EH (cell line): Measurements from ENCODE around the gene CTTN.
"Not testable (repeated sequence)": the region's sequence is repeated elsewhere in the genome, so short reads cannot be mapped to it uniquely, and the experiment has no call there.

Experiments used
- DNase-seq: peaks from one replicate; pipeline ENCODE4 v3.0.0-alpha.2; 2015; ENCODE audit warnings: low read depth

CTTN gene

GRCh38 chr11:70381872-70382861 lies 16.2 kb upstream of the CTTN start:
- DNase-seq = peak; percentile 94

- no peak for DNase-seq
These were observed 14.4 kb upstream of the CTTN start for GRCh38 chr11:70383664-70384565.

GRCh38 chr11:70384566-70385152 lies 13.7 kb upstream of the CTTN start:
- no peak for DNase-seq

GRCh38 chr11:70387564-70387963 lies 10.8 kb upstream of the CTTN start:
- no peak for DNase-seq

- no peak for DNase-seq
These were observed 9.1 kb upstream of the CTTN start for GRCh38 chr11:70389201-70389600.

GRCh38 chr11:70390882-70391281 lies 7.4 kb upstream of the CTTN start:
- DNase-seq = not testable (repeated sequence)

GRCh38 chr11:70394211-70394950 lies 3.9 kb upstream of the CTTN start:
- DNase-seq = no peak

GRCh38 chr11:70397336-70397982 lies 870 bp upstream of the CTTN start:
- DNase-seq = peak; percentile 41

GRCh38 chr11:70398834-70399680 lies 728 bp downstream of the CTTN start:
- no peak for DNase-seq

GRCh38 chr11:70399681-70400112 lies 1.4 kb downstream of the CTTN start:
- peak; percentile 98 for DNase-seq

- no peak for DNase-seq
These were observed 2.3 kb downstream of the CTTN start for GRCh38 chr11:70400643-70401042.

GRCh38 chr11:70402016-70402415 lies 3.7 kb downstream of the CTTN start:
- no peak for DNase-seq

- no peak for DNase-seq
These were observed 4.4 kb downstream of the CTTN start for GRCh38 chr11:70402685-70403084.

GRCh38 chr11:70404244-70404643 lies 5.9 kb downstream of the CTTN start:
- no peak for DNase-seq

- no peak for DNase-seq
These were observed 7.5 kb downstream of the CTTN start for GRCh38 chr11:70405679-70406395.

- no peak for DNase-seq
These were observed 8.8 kb downstream of the CTTN start for GRCh38 chr11:70407121-70407520.

GRCh38 chr11:70407814-70408213 lies 9.5 kb downstream of the CTTN start:
- DNase-seq = no peak

- DNase-seq = not testable (repeated sequence)
These were observed 10.0 kb downstream of the CTTN start for GRCh38 chr11:70408326-70408725.

GRCh38 chr11:70409437-70409836 lies 11.1 kb downstream of the CTTN start:
- DNase-seq = no peak
